GM21367 (cell line): Measurements from ENCODE around the gene NECTIN1.
A peak's percentile ranks its signal among the peaks of the same experiment; 100 is the strongest.

Experiments
- ATAC-seq: cut with Tn5 transposase; IDR thresholded peaks from one replicate; pipeline ENCODE4 v1.9.1; 2021; ENCODE audit not compliant: unreplicated experiment

The NECTIN1 gene

DNA sequence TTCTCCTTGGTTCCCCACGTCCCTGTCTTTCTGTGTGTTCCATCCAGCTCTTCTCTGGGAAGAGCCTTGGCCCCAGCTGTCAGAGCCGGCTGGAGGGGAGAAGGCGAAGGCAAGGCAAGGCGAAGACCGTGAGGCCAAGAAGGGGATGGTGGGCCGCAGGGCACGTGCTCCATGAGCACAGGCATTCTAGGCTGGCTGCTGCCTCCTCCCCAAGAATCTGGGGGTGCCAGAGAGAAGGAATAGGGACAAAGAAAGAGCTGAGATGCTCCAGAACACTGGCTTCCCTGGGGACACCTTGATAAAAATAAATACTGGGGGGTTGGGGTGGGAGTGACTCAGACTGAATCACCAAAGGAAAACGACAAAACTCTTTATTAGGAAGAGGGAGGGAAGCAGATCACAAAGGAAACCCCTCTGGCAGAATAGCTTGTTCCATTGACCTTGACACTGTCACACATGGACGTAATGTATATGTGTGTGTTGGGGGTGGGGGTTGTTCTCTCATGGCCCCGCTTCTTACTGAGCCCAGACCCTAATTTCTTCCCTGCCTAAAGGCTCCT lies 52.5 kb downstream of the NECTIN1 start:
- ATAC-seq, result no peak

GRCh38 chr11:119673759-119674336 lies 55.2 kb downstream of the NECTIN1 start:
- ATAC-seq, result peak; percentile 79

DNA sequence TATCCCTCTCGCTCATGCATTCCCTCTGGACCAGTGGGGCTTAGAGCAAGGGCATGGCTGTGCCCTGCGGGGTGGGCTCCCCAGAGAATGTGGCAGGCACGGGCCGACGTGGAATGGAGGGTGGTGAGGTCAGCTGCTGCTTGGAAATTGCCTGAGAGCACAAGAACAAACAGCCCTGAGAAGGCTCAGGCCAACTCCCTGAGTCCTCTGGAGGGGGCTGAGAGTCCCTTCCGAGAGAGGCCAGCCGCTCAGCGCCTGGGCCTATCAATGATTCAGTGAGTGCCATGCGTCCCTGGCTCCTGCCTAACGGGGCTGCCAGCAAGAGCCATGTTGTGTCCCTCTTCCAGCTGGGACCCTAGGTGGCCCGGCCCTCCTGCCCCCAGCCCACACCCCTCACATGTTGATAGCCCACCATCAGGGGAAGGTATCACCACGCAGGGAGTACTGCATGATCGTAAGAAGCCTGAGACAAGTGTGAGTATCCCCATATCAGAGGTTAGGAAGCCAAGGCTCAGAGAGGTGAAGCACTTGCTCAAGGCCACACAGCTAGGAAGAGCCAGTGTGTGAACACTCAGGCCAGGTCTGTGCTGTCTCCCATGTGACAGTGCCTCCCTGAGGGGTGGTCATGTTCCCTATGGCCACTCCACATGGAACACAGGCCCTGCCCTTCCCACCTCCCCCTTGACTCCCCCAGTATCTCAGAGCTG lies 55.8 kb downstream of the NECTIN1 start:
- no peak for ATAC-seq

GRCh38 chr11:119672597-119672996 lies 56.4 kb downstream of the NECTIN1 start:
- ATAC-seq, result no peak

DNA sequence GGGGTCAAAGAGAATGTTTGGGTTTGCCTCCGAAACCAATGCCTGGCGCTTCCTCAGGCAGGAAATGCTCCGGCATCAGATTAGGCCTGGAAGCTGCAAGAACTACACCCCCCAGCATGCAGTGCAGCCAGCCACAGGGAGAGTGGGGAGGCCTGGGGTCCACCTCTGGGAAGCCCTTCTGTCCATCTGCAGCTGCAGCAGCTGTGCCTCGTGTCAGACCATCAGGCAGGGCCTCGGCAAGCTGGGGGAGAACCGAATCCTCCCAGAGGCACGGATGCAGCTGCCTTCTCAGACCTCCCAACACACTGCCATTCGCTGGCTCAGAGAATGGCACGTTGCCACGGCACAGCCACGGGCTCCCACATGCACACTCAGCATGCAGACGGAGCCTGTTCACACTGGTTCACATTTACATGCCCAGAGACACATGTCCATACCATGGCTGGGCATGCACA lies 57.4 kb downstream of the NECTIN1 start:
- ATAC-seq, result no peak

DNA sequence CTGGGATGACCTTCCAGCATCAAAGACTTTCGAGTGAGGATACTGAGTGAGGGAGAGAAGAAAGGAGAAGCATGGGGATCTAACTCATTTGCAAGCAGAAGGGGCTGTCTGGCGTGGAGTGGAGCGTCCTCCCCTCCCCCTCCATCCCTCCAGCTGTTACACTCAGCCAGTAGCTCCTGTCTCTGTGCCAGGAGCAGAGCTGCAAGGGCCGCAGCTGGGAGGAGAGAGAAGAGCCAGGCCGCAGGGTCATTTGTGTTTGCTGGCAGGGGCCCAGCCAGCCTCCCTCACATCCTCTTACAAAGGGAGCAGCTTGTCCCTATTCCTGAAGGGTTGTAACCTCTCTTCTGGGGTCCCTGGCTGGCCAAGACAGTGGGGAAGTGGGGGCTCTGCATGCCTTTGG lies 57.9 kb downstream of the NECTIN1 start:
- no peak for ATAC-seq

DNA sequence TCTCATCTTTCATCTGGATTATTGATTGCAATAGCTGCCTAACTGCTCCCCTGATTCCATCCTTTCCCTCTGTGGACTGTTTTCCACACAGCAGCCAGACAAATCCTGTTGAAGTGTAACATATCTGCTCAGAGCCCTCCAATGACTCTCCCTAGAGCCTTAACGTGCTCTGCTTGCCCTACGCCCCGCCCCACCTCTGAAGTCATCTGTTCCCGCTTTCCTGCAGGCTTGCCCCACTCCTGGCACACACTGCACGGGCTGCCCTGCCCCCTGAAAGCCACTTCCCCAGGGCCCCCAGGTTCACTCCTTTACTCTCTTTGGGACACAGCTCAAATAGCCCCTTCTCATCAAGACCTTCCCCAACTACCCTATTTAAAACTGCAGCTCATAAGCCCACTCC lies 59.5 kb downstream of the NECTIN1 start:
- no peak for ATAC-seq

GRCh38 chr11:119668676-119669075 lies 60.3 kb downstream of the NECTIN1 start:
- ATAC-seq, result no peak

- ATAC-seq, result no peak
Observed at GRCh38 chr11:119666463-119667131, 62.4 kb downstream of the NECTIN1 start.

- no peak for ATAC-seq
Observed at GRCh38 chr11:119666061-119666460, 62.9 kb downstream of the NECTIN1 start.

GRCh38 chr11:119664701-119665420 lies 64.1 kb downstream of the NECTIN1 start:
- ATAC-seq, result no peak

DNA sequence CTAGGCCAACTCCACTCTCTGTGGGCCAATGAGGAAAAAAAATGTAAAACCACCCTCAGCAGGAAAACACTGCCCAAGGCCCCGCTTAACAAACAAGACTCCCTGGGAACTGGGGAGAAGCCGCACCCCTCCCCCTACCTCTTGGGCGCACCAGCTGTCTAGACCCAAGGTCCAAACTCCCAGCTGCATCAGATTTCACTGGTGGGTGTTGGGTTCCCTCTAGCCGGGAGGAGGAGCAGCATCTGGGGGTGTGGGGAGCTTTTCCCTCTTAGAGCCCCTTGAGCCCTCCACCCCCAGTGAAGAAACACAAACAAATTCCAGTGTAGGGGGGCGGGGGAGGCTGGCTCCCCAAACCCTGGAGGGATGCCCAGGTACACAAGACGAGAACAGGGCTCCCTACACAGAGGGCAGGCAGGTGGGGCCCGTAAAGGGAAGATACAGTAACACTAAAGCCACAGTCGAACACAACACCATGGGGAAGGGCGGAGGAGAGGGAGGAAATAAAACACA lies 64.9 kb downstream of the NECTIN1 start:
- ATAC-seq, result no peak

DNA sequence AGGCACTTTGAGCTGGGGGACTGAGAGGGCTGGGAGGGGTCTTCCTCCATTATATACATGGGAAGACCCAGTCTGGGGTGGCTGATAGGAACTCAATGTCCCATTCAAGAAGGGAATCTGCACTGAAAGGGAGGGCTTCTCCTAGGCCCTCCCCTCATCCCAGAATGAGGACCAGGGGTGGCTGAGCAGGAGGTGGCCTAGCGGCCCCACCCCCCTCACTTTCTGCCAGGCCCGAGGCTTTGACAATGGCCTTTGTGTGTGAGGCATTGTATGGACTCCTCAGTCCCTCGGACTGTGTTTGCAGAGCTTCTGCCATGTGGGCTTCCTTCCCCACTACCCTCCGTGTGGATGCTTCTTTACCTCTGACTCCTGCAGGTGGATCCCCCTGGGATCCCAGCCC lies 65.7 kb downstream of the NECTIN1 start:
- no peak for ATAC-seq

- no peak for ATAC-seq
Observed at GRCh38 chr11:119661226-119661625, 67.8 kb downstream of the NECTIN1 start.

- no peak for ATAC-seq
Observed at GRCh38 chr11:119659971-119660723, 68.9 kb downstream of the NECTIN1 start.

DNA sequence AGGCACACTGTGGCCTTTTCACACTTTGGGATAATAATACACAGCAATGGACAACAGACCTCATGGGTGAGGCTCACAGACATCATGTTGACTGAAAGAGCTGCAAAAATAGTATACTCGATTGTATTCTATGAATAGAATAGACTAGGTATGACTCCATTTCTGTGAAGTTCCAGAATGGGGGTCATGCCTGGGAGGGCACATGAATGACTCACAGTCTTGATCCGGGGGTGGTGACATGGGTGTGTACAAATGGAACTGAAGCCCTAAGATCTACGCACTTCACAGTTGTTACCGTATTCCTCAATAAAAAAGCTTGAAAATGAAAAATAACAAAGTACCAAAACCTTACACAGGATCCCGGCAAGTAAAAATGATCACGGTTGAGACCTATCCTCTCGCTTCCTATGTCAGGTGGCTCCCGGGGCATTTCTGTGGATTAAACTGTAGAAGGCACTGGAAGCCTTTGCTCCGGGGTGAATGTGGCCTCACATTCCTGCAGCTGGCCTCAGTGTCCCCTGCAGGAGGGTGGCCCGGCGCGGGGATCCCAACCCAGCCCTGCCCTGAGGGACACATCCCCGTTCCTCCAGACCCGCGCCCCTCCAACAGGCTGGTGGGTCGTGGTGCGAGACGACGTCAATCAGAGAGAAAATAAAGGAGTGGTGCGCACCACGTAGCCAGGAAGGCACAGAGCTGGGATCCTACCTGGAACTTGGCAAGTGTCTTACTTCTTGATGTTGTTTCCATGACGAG lies 75.9 kb downstream of the NECTIN1 start:
- no peak for ATAC-seq

GRCh38 chr11:119651802-119652584 lies 77.0 kb downstream of the NECTIN1 start:
- no peak for ATAC-seq

DNA sequence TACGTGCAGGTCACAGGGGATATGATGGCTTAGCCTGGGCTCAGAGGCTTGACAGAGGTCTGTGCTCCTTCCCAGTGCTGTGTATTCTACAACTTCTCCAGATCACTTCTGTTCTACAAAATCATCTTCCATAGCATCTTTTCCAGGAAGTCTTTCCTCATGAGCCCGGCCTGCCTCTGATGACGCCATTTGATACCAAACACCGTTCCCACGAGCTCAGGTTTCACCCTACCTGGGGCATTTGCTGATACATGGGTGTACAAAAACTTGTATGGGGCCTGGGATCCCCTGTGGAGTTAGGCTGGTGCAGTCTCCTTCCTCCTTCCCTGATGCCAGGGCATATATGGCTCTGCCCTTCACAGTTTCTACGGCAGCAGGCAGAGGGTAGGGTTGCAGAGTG lies 78.7 kb downstream of the NECTIN1 start:
- ATAC-seq, result no peak

GRCh38 chr11:119647254-119647653 lies 81.7 kb downstream of the NECTIN1 start:
- ATAC-seq, result no peak
